Sigmoid colon (tissue), 7 donors: ENCODE results near the gene DNER. TPM values are rescaled to one million over a fixed set of nuclear protein-coding genes. Genes with fewer than 3 reads are reported as not detected.

ENCODE experiments used
- DNase-seq: peaks from one replicate; pipeline ENCODE4 v3.0.0-alpha.2; 2019
- H3K27ac ChIP-seq, 4 donors: fragments of 200-600 bp; sonication (generic); one replicate each; pipeline ENCODE4 v1.5.1; 2016 to 2019; ENCODE audit warnings: mild to moderate bottlenecking in 1 of 4
- H3K27me3 ChIP-seq, 3 donors: fragments of 200-600 bp; sonication (generic); one replicate each; pipeline ENCODE4 v1.5.1; 2019; ENCODE audit warnings: mild to moderate bottlenecking in 1 of 3
- H3K36me3 ChIP-seq, 4 donors: fragments of 200-600 bp; sonication (generic); one replicate each; pipeline ENCODE4 v1.5.1; 2016 to 2019
- H3K4me1 ChIP-seq, 4 donors: fragments of 200-600 bp; sonication (generic); one replicate each; pipeline ENCODE4 v1.5.1; 2017 to 2019
- H3K4me3 ChIP-seq, 4 donors: fragments of 200-600 bp; sonication (generic); one replicate each; pipeline ENCODE4 v1.5.1; 2017 to 2019; ENCODE audit warnings: mild to moderate bottlenecking in 2 of 4, moderate library complexity in 1 of 4
- H3K9me3 ChIP-seq, 4 donors: fragments of 200-600 bp in 3 of 4; sonication (generic) in 3 of 4; one replicate each; pipeline versions ENCODE4 v1.5.1 to v1.6.1; 2013 to 2019
- EP300 ChIP-seq, 4 donors: sonication (generic); formaldehyde crosslinking; IDR thresholded peaks; one replicate each; pipeline ENCODE4 v1.6.1; 2017; ENCODE audit warnings: antibody characterized with exemption in 4 of 4
- POLR2A ChIP-seq, 2 donors: fragments of 450-650 bp; IDR thresholded peaks; one replicate each; pipeline ENCODE4 v1.6.1; 2016; ENCODE audit warnings: antibody characterized with exemption in 2 of 2, mild to moderate bottlenecking in 2 of 2, moderate library complexity in 2 of 2
- POLR2AphosphoS5 ChIP-seq, 4 donors: sonication (generic); formaldehyde crosslinking; IDR thresholded peaks; one replicate each; pipeline ENCODE4 v1.6.1; 2017; ENCODE audit warnings: antibody characterized with exemption in 4 of 4
- WGBS, 2 donors: extraction: QIAGEN DNeasy Blood & Tissue Kit; methylation state at CpG; one replicate each; pipeline ENCODE4 v1.1.7; 2013; 5-methylcytosine and 5-hydroxymethylcytosine counted together
- intact Hi-C: fragments of 100-400 bp; cut with DNase I; formaldehyde crosslinking; loops from one replicate; pipeline ENCODE4 v1.15.1; 2023
- polyA plus RNA-seq, 3 donors: library from polyadenylated mRNA; stranded (reverse); fragments of 200-250 nt; gene quantifications; one replicate each; pipeline ENCODE4 v1.2.3, GENCODE V29; 2013
- total RNA-seq, 4 donors: library from RNA; depleted of rRNA; stranded (reverse); fragments of >200 nt; gene quantifications; one replicate each; pipeline ENCODE4 v1.1.0, GENCODE V29; 2016
- TF ChIP-seq, protein P1 (sequence below), 4 experiments: fragments of 450-650 bp in 3 of 4; fragments of 200-600 bp in 1 of 4; IDR thresholded peaks; one replicate each; pipeline ENCODE4 v1.5.1; 2016 to 2019; ENCODE audit warnings: antibody characterized with exemption in 4 of 4, mild to moderate bottlenecking in 3 of 4, moderate library complexity in 2 of 4
- donor health status: healthy with polysubstance abuse.
- donor health status: Bipolar disorder and iron deficiency.
- donor health status: healthy.

Gene DNER
- total and polyA plus RNA-seq, 7 donors = 2.7 to 17.7 (median 9.9) TPM; not detected in 1

DNA sequence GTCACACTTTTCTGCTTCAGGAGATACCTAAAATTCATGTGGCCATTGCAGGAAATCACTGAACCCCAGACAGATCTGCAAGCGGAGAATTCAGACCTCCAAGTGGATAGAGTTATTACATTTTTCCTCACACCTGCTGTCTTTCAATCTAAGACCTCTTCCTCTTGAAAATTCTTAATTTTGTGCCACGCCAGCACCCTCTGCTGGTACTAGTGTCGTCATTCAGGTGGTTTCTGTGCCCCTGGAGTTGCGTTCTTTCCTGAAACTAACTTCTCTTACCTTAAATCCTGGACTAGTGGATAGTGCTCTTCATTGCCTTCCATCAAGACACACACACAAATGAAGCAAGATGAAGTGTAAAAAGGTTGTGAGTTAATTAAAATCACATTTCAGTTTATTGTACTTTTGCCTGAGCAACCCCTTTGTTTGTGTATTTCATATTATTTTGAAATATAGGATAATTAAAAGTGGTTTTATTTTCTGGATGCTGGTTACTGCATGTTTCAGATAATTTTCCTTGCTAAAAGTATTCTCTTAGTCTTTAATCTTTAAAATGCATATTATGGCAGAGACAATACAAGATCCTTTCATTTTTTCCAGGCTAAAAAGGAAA, 1.6 kb upstream of the DNER start:
- 4 to 7% methylated on average over 4 of the region's 4 CpGs for WGBS, 2 donors
- TF ChIP-seq EP300 (IDR thresholded peaks at IDR 0.05) = no peak
- TF ChIP-seq, protein P1, sequence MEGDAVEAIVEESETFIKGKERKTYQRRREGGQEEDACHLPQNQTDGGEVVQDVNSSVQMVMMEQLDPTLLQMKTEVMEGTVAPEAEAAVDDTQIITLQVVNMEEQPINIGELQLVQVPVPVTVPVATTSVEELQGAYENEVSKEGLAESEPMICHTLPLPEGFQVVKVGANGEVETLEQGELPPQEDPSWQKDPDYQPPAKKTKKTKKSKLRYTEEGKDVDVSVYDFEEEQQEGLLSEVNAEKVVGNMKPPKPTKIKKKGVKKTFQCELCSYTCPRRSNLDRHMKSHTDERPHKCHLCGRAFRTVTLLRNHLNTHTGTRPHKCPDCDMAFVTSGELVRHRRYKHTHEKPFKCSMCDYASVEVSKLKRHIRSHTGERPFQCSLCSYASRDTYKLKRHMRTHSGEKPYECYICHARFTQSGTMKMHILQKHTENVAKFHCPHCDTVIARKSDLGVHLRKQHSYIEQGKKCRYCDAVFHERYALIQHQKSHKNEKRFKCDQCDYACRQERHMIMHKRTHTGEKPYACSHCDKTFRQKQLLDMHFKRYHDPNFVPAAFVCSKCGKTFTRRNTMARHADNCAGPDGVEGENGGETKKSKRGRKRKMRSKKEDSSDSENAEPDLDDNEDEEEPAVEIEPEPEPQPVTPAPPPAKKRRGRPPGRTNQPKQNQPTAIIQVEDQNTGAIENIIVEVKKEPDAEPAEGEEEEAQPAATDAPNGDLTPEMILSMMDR (IDR thresholded peaks at IDR 0.05) = no peak
- no peak for TF ChIP-seq POLR2A (IDR thresholded peaks at IDR 0.05)
- no peak for TF ChIP-seq POLR2AphosphoS5 (IDR thresholded peaks at IDR 0.05)
- Histone ChIP-seq H3K9me3 (peaks cover 0 to 2% (median 0%) of the 10 kb centered on the region in 4 donors), H3K27me3 (peaks cover 21 to 91% (median 43%) of the 10 kb centered on the region in 3 donors), H3K27ac (no peak overlapping the region), H3K4me3 (no peak overlapping the region), H3K36me3 (no peaks in the 10 kb centered on the region), H3K4me1 (peaks cover 0 to 24% (median 21%) of the 10 kb centered on the region in 4 donors)
- DNase-seq = no peak
- intact Hi-C loops = no loop called here

DNA sequence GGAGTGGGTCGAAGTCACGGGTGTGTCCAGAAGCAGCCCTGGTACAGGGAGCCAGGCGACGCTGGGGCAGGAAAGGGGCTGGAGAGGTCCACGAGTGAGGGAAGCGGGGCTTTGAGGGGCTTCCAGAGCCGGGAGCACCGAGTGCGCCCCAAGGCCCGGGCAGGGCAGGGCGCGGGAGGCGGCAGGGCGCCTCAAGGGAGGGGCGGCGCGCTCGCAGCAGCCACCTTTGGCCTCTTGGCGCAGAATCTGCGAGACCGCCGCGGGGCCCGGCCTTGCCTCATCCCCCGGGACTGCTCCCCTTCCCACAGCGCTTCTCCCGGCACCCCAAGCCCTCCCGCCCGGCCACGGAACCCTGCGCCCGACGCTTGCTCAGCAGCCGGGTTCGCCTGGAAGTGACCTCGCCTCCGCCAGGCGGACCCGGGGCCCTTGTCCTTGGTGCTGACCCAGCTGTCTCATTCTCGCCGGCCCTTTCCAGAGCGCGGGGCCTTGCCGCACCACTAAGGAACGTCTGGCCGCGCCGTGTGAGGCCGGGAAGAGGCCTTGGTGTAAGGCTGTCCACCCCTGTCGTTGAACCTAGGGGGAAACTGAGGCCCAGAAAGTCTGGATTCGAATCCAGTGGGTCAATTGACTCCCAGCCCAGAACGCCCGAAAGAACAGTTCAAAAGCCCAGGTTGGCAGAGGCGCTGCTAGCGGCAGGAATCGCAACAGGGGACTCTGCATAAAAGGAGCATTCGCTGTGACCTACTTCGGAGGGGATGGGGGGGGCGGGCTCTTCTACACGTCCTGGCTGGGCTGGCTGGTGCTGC, 584 bp upstream of the DNER start:
- TF ChIP-seq EP300 (IDR thresholded peaks at IDR 0.05) (no peak), POLR2A (IDR thresholded peaks at IDR 0.05) (no peak), POLR2AphosphoS5 (IDR thresholded peaks at IDR 0.05) (no peak)
- TF ChIP-seq, protein P1 (IDR thresholded peaks at IDR 0.05) = no peak
- peak; percentile 70 for DNase-seq
- H3K27me3 ChIP-seq = peaks cover 21 to 86% (median 43%) of the 10 kb centered on the region in 3 donors

DNA sequence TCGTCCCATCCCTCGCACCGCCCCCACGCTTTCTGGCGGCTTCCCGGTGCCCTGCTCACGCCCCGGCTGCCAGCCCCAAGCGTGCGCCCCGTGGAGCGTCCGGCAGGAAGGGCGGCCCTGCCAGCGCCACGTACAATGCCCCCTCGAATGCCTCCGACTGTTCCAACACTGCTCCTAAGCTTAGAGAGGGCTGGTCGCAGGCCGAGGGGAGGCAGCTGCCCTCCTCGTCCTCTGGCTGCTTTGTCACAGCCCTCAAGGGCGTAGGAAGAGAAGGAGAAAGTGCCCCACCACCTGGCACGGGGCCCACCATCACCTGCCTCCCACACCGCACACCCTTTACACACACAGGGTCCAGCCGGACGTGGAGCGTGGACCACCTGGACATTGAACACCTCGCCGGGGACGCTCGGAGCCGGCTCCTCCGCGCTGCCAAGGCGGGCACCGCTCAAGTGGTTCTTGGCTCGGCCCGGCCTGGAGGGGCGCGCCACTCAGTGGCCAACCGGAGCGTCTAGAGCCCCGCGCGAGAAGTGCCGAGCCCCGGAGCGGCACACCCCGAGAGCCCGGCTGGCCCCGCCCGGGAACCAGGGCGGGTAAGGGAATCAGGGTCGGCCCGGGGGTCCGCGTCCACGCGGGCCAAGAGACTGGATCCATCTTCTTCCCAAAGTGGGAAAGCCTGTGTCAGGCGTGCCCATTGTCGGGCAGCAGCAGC, 830 bp downstream of the DNER start:
- WGBS, 2 donors = 2 to 4% methylated on average over 61 of the region's 61 CpGs
- intact Hi-C loops = no loop called here
- peaks cover 21 to 77% (median 43%) of the 10 kb centered on the region in 3 donors for H3K27me3 ChIP-seq
- TF ChIP-seq, protein P1 (IDR thresholded peaks at IDR 0.05) = no peak
- TF ChIP-seq POLR2AphosphoS5 (IDR thresholded peaks at IDR 0.05) = no peak
- TF ChIP-seq POLR2A (IDR thresholded peaks at IDR 0.05) = no peak
- no peak for TF ChIP-seq EP300 (IDR thresholded peaks at IDR 0.05)
- H3K4me3 ChIP-seq = peak overlapping the region in 3 of 4 donors; percentile 25 to 50 (median 45)
- no peaks in the 10 kb centered on the region for H3K36me3 ChIP-seq
- peaks cover 0 to 2% (median 0%) of the 10 kb centered on the region in 4 donors for H3K9me3 ChIP-seq
- no peak for DNase-seq
- peaks cover 0 to 24% (median 21%) of the 10 kb centered on the region in 4 donors for H3K4me1 ChIP-seq
- H3K27ac ChIP-seq = no peak overlapping the region

More for the DNA sequence above, 584 bp upstream of the DNER start:
- no peaks in the 10 kb centered on the region for H3K36me3 ChIP-seq
- H3K27ac ChIP-seq = no peak overlapping the region
- peaks cover 0 to 2% (median 0%) of the 10 kb centered on the region in 4 donors for H3K9me3 ChIP-seq
- intact Hi-C loops = no loop called here
- peaks cover 0 to 24% (median 21%) of the 10 kb centered on the region in 4 donors for H3K4me1 ChIP-seq
- WGBS, 2 donors = 2% methylated on average over 60 of the region's 60 CpGs
- H3K4me3 ChIP-seq = peak overlapping the region in 3 of 4 donors; percentile 25 to 50 (median 45)

DNA sequence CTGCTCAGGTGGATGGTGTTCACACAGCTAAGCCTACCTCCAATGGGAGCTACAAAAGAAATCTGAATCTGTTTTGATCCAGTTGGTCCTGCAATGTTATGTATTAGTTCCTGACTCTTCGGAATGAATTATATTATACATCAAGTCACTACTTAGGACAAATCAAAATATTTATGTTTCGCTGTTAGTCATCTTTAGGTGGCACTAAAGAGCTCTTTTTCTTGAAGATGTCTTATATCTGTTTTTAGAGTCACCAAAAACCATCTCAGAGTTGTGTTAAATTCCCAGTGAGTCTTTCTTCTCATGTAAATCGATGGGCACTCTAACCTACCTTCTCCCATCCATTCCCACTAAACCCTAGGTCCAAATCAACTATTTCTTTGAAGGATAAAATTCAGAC, 2.2 kb downstream of the DNER start:
- no peaks in the 10 kb centered on the region for H3K36me3 ChIP-seq
- WGBS, 2 donors = 87% methylated on average over 3 of the region's 3 CpGs
- intact Hi-C loops = no loop called here
- peaks cover 21 to 63% (median 34%) of the 10 kb centered on the region in 3 donors for H3K27me3 ChIP-seq
- TF ChIP-seq POLR2A (IDR thresholded peaks at IDR 0.05) = no peak
- H3K4me1 ChIP-seq = peaks cover 0 to 24% (median 21%) of the 10 kb centered on the region in 4 donors
- H3K4me3 ChIP-seq = no peak overlapping the region
- peaks cover 0 to 2% (median 0%) of the 10 kb centered on the region in 4 donors for H3K9me3 ChIP-seq
- no peak for DNase-seq
- no peak overlapping the region for H3K27ac ChIP-seq
